HG03064 (cell line): Measurements from ENCODE around the gene PPL.

Source experiments
- ATAC-seq: cut with Tn5 transposase; IDR thresholded peaks from one replicate; pipeline ENCODE4 v1.9.1; 2021; ENCODE audit warnings: low read depth; ENCODE audit not compliant: unreplicated experiment

Gene PPL

DNA sequence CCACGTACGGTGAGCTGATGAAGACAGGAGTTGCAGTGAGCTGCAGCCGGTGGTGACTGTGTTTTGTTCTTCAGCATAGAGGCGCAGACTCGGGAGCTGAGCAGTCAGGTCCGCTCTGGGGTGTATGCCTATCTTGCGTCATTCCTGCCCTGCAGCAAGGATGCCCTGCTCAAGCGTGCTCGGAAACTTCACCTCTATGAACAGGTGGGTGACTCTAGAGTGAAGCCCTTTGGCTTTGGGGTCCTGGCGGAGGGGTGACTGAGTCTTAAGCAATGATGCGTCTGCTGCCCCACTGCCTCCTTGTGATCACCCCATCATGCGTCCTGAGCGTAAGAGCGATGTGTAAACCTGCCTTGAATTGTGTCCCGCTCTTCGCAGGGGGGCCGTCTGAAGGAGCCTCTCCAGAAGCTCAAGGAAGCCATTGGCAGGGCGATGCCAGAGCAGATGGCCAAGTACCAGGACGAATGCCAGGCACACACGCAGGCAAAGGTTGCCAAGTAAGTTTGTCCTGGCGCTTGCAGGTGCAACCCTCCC is 66.7 kb downstream of the PPL start:
- ATAC-seq: no peak

- ATAC-seq: no peak
Measured at GRCh38 chr16:4869147-4869805, 67.7 kb downstream of the PPL start.

DNA sequence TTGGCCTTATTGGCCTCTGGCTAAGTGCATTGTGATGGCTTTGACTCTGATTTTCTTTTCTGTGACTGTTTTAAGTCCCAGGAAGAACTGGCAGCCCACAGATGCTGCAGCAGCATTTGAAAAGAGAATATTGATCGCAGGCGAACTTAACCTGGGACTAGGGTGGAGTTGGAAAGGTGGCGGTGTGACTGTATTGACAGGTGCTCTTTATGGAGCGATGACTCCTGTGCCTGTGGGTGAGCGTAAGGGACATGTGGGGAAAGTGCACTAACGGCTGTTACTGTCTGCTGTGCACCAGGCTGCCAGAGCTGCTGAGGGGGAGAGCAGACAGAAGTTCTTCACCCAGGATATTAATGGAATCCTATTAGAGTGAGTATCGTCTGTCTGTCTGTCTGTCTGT is 68.4 kb downstream of the PPL start:
- no peak for ATAC-seq

GRCh38 chr16:4868026-4868425 is 68.9 kb downstream of the PPL start:
- ATAC-seq: no peak

GRCh38 chr16:4866586-4866985 is 70.4 kb downstream of the PPL start:
- ATAC-seq: no peak

DNA sequence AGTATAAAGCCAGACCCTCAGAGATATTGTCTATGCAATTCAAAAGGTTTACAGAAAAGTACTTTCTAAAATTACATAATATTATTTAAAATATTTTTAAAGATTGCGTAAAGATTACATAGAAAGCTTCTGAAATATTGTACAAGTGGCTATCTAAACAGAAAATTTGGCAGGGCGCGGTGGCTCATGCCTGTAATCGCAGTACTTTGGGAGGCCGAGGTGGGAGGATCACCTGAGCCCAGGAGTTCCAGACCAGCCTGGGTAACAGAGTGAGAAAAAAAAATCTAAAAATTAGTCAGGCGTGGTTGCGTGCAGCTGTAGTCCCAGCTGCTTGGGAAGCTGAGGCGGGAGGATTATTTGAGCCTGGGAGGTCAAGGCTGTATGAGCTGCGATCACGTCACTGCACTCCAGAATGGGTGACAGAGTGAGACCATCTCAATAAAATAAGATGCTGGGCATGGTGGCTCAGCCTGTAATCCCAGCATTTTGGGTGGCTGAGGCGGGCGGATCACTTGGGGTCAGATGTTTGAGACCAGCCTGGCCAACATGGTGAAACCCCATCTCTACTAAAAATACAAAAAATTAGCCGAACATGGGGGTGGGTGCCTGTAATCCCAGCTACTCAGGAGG is 71.6 kb downstream of the PPL start:
- no peak for ATAC-seq

DNA sequence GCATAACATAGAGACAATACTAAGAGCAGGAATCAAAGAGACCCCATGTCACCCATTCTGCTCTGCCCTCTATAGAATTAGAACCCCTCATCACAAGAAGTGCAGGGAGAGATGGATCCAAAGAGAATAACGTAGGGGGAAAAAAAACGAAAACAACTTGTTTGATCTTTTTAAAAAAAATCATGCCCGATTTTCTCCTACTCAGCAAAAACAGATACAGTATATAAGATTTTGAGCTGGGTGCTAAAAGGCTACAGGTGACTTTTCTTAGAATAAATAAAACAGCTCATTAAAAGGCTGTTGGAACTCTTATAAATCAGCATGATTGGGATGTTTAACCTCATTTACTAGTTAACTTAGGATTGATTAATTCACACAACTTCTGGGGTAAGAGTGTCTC is 72.2 kb downstream of the PPL start:
- no peak for ATAC-seq

- ATAC-seq: no peak
Measured at GRCh38 chr16:4862639-4863038, 74.3 kb downstream of the PPL start.

- ATAC-seq: no peak
Measured at GRCh38 chr16:4860727-4861342, 76.1 kb downstream of the PPL start.

GRCh38 chr16:4859900-4860255 is 77.1 kb downstream of the PPL start:
- no peak for ATAC-seq

DNA sequence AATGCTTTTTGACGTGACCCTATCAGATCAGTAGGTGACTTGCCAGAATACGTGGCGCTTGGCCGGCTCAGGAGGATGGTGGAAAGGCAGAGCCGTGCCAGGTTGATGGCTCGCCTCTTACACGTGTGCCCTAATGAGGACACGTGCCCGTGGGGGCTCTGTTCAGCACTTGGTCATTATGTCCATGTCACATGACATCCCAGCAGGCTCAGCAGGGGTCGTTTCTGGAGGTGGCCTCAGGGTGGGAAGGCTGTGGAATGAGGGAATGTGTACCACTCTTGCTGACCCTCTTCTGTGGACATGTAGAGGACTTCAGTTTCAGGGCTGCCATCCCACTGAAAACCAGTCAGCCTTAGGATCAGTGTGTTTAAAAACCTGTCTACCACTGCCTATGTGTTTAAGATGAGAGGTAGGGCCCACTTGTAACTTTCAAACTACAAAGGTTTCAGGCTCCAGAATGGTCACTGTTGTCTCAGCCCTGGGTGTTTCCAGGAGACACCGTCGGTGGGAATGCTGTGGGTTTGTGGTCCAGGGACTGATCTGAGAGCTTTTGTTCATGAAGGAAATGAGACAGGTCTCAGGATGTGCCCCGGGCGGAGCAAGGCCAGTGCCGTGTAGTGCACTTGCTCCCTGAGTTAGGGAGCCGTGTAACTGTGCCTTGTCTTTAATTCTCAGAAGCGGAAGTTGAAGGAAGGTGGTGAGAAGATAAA is 77.6 kb downstream of the PPL start:
- no peak for ATAC-seq

- ATAC-seq: no peak
Measured at GRCh38 chr16:4855804-4856203, 81.1 kb downstream of the PPL start.

GRCh38 chr16:4855371-4855770 is 81.6 kb downstream of the PPL start:
- no peak for ATAC-seq

DNA sequence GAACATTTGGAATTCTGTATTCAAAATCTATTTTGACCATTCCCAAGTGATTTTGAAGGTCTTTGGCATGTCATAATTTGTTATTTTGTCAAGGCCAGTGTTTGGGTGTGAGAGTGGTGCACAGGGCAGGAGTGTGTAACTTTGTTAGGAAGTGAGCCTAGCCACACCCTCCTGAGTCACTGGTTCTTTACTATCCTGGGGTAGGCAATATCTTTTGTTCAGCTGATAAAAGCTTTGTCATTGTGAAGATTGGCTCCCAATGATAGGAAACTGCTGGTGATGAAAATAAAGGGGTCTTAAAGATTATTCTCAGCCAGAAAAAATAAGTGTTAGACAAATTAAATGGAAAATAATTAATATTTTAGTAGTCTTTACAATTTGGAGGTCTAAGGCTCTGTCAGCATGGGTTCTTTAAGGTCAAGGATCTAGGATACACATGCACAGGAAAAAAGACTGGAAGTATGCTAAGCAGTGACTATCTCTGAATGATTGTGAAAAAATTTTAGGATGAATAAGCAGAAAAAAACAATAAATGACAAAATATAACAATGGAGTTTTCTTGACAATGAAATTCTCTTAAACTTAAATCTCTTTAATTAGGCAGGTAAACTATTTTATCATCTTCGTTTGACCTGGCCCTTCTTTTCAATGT is 84.6 kb downstream of the PPL start:
- no peak for ATAC-seq

GRCh38 chr16:4850211-4850610 is 86.7 kb downstream of the PPL start:
- ATAC-seq: no peak

DNA sequence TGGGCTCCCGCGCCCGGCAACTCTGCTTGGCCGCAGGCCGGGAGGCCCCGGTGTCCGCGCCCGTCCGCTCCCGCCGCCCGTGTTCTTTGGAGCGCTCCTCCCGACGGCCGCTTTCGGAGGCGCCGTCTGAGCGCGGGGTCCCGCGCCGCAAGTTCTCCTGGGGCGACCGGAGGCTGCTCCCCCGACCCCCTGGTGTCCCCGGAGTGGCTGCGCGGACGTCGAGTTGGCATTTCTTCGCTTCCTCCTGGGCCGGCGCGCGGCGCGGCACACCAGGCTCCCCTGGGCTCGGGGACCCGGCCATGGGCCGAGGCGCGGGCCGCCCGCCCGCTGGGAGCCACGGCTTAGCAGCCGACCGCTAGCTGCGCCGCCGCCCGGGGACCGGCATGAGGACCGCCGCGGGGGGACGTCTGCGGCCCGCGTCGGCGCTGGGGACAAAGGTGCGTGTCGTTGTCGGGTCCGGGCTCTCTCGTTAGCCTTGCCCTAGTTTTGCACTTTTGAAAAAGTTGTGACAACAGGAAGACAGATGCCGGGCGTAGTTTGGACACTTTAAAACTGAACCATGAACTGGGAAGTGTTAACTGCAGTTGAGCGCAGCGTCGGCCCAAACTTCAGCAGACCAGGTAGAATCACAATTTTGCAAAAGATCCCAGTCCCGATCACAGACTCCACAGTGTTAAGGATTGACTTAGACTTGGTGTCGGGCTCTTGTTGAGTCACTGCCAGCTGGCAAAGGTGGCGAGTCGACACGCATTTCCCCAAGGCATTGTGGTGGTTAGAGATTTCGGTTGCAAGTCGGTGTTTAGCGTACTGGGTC is 89.0 kb downstream of the PPL start:
- peak; percentile 15 for ATAC-seq

DNA sequence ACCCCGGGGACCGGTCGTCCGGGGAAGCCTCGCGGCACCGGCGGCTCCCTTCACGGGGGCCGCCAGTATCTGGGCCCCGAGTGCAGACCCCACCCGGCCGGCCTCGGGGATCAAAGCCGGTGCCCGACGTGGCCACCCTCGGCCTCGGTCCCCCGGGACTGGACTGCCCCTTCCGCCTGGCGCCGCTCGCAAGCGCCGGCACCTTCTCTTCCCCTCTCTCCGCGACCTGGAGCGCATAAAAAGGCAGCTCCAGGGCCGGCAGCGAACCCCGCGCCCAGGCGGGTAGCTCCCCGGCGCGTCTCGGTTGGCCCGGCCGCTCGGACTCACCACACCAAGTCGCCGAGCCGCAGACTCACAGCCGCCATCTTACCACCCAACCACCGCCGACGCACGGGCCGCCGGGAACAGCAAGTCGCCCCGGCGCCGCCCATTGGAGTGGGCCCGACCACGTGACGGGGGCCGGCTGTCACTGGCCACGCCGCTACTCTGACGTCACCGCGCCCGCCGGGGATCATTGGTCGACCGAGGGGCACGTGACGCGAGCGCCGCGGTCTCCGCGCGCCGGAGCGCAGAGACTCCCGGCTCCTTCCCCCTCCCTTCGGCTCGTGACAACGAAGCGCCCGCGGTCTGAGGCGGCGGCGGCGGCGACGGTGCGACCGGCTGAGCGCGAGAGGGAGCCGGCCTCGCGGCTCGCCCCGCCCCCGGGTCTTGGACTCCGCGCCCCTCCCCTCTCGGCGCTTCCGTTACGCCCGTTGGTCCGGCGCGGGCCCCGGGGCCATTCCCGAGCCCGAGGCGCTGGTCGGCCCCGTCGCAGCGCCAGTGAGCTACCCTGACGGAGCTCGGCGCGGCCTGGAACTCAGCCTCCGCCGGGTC is 89.8 kb downstream of the PPL start, which contains the start of the genes GLYR1 and UBN1:
Gene GLYR1, minus strand, starts transcription at position 388 of the 873 bp plus-strand sequence. Its CDS starts 23 bp downstream, at position 365.
Gene UBN1, plus strand, starts transcription at position 581 of the 873 bp plus-strand sequence. CDS start 5,437 bp downstream, outside the sequence.
- ATAC-seq: peak; percentile 79

GRCh38 chr16:4846503-4846900 is 90.4 kb downstream of the PPL start:
- peak; percentile 24 for ATAC-seq

DNA sequence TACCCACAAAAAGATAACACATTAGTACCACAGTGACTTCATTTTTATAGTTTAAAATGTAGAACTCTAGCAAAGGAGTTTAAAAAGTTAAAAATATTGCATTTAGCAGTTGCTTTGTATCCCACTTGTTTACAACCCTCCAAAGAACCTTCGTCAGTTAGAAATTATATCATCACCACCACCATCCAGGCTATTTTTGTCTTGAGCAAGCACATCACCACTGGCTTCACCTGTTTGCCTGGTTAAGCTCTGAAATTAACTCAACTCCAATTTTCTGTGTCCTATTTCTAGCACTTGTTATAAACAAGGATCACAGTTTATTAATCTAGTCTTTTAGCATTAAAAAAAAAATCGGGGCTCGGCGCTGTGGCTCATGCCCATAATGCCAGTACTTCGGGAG is 96.0 kb downstream of the PPL start:
- ATAC-seq: no peak
